ENCODE measurements around the gene IFNG-AS1.

Gene IFNG-AS1

GRCh38 chr12:68037616-68038255 lies 48.5 kb downstream of the IFNG-AS1 start:
- peak; percentile 33 for DNase-seq (ENCODE audit: low read depth in 2 of 2)

- DNase-seq (ENCODE audit: low read depth in 2 of 2) = no peak
These were observed 49.4 kb downstream of the IFNG-AS1 start for GRCh38 chr12:68038650-68039049.

GRCh38 chr12:68040450-68041075 lies 51.3 kb downstream of the IFNG-AS1 start:
- DNase-seq (ENCODE audit: low read depth in 2 of 2) = peak; percentile 42 to 43

GRCh38 chr12:68042212-68042699 lies 53.0 kb downstream of the IFNG-AS1 start:
- no peak for DNase-seq (ENCODE audit: low read depth in 2 of 2)

GRCh38 chr12:68043435-68043834 lies 54.2 kb downstream of the IFNG-AS1 start:
- no peak for DNase-seq (ENCODE audit: low read depth in 2 of 2)

GRCh38 chr12:68048648-68049297 lies 59.5 kb downstream of the IFNG-AS1 start:
- no peak for DNase-seq (ENCODE audit: low read depth in 2 of 2)

- no peak for DNase-seq (ENCODE audit: low read depth in 2 of 2)
These were observed 67.1 kb downstream of the IFNG-AS1 start for GRCh38 chr12:68056300-68056699.

GRCh38 chr12:68063900-68064590 lies 74.8 kb downstream of the IFNG-AS1 start:
- no peak for DNase-seq (ENCODE audit: low read depth in 2 of 2)

- no peak for DNase-seq (ENCODE audit: low read depth in 2 of 2)
These were observed 75.9 kb downstream of the IFNG-AS1 start for GRCh38 chr12:68065163-68065562.

GRCh38 chr12:68065687-68066086 lies 76.4 kb downstream of the IFNG-AS1 start:
- DNase-seq (ENCODE audit: low read depth in 2 of 2) = no peak

GRCh38 chr12:68067762-68068376 lies 78.6 kb downstream of the IFNG-AS1 start:
- DNase-seq (ENCODE audit: low read depth in 2 of 2) = no peak

GRCh38 chr12:68069275-68069674 lies 80.0 kb downstream of the IFNG-AS1 start:
- DNase-seq (ENCODE audit: low read depth in 2 of 2) = no peak
